Retina (tissue), 1 donor: Measurements from ENCODE around the gene PITHD1.
"Not testable (repeated sequence)": the region's sequence is repeated elsewhere in the genome, so short reads cannot be mapped to it uniquely, and the experiment has no call there.

ENCODE experiments used
- DNase-seq: peaks from one replicate; pipeline ENCODE4 v3.0.0-alpha.2; 2016

PITHD1 gene

DNA sequence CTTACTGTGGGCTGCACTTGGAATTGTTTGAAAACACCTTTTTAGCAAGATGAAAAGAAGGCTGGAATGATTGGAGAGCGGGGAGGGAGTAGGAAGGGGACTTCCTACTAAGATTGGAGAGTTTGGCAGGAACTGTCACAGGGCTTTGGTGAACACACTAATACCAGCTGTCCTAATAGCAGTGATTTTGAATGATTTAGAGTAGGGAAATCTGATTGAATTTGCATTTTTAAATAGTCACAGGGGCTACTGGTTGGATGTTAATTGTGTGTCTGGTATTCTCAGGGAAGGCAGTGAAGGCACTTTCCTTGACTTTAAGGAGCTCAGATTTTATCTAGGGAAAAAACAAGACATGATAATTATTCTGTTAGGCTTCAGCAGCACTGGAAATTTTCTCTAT is 49.5 kb downstream of the PITHD1 start:
- no peak for DNase-seq

DNA sequence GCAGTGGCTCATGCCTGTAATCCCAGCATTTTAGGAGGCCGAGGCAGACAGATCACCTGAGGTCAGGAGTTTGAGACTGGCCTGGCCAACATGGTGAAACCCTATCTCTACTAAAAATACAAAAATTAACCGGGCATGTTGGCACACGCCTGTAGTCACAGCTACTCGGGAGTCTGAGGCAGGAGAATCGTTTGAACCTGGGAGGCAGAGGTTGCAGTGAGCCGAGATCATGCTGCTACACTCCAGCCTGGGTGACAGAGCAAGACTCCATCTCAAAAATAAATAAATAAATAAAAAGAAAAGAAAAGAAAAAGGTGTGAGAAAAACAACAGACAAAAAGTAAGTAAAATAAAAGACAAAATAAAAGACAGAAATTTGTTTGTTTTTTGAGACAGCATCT is 55.9 kb downstream of the PITHD1 start:
- not testable (repeated sequence) for DNase-seq

- no peak for DNase-seq
Observed at GRCh38 chr1:23836037-23836436, 57.8 kb downstream of the PITHD1 start.
